GM19324 (cell line): ENCODE data around the gene TUBAL3.
A peak's percentile ranks its signal among the peaks of the same experiment; 100 is the strongest.

Source experiments
- ATAC-seq: cut with Tn5 transposase; IDR thresholded peaks from one replicate; pipeline ENCODE4 v1.9.1; 2021; ENCODE audit warnings: mild to moderate bottlenecking, moderate library complexity; ENCODE audit not compliant: unreplicated experiment, low FRiP score

Gene TUBAL3

DNA sequence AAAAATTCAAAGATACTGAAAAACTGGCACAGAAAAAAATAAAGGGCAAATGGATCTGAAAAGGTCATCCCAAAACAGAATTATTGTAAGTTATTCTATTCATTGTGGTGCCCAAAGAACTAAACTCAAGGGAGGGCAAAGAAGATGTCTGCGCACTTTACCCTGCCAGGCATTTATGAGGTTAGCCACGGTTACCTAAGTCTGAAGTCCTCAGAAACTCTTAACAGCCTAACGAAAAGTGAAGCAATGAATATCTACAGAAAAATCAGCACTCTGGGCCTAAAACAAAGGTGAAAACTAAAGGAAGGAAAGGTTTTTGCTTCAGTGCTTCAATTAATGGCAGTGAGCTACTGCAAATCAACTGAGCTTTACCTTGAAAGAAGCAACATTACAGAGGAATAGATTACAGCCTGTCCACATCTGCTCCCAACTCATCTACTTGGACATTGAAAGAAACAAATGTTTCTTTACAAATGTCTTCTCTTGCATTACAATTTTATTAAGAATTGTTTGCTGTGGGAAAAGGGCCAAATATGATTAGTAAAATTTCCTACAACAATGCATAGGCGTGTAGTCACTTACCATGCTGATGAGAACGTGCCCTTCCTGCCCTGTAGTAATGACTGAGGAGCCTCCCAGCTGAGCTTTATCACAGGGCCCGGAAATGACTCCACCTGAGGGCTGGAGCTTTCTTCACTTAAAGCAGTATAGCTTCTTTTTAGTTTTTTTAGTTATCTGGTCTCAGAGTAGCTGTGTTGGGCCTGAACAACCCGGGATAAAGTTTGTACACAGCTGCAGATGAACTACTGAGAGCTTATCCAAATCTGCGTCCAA, at the start of gene TUBAL3:
TSS of gene TUBAL3 (minus strand) at position 621 of the 834 bp plus-strand sequence. CDS start at position 585, 36 bp downstream.
- no peak for ATAC-seq

DNA sequence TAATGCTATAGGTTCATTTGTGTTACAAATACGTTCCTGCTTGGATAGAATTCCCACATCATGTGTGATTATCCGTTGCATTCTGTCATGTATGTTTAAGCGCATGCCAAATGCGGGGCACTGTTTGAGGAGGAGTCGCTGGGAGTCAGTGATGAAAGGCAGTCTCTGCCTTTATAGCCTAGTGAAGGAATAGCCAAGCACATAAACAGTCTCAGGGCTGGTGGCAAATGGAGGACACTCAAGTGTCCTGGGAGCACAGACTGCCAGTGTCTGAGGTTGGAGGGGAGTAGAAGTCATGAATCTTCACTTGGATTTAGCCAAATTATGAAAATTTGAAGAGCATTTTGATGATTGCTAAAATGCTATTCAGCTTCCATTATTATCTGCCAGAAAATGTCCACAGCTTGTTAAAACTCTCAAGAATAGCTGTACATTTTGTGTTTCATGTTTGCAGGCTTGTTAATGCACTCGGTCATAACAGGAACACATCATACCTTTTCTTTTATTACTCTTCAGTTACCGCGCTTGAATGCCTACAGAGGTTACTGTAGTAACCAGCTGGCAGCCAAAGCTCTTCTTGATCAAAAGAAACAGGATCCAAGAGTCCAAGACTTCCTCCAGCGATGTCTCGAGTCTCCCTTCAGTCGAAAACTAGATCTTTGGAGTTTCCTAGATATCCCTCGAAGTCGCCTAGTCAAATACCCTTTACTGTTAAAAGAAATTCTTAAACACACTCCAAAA, 49.3 kb upstream of the TUBAL3 start:
- ATAC-seq = no peak

- no peak for ATAC-seq
These were observed 46.2 kb upstream of the TUBAL3 start for GRCh38 chr10:5450605-5451384.

GRCh38 chr10:5449823-5450222, 45.2 kb upstream of the TUBAL3 start:
- no peak for ATAC-seq

- no peak for ATAC-seq
These were observed 44.6 kb upstream of the TUBAL3 start for GRCh38 chr10:5449227-5449626.

DNA sequence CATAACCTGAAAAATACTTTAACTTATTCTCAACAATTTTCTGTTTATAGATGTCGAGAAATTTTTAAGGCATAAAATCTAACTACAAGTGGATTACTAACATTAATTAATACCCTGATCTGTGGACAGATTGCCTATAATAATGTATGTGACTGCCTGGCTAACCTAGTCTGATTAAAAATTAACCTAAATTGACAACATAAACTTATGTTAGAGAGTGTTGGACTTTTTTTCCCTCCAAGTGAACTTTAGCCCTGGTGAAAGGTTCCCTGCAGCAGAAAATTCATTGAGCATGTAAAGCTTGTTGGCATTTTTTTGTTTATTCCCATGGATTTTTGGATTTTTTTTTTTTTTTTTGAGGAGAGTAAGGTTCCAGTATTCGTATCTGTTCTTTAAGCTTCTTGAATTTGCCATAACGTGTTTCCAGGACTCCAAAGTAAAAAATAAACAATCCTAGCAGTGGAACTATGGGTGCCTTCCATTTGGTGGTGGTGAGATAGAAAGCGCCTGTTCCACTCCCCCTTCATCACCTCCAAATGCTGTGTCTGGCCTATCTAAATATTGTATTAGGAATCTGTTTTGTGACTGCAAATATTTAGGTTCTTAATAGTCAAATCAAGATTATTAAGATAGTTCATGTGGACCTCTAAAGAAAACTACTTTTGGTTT, 43.8 kb upstream of the TUBAL3 start:
- no peak for ATAC-seq

- peak; percentile 69 for ATAC-seq
These were observed 43.0 kb upstream of the TUBAL3 start for GRCh38 chr10:5447611-5448071.

- ATAC-seq = no peak
These were observed 42.4 kb upstream of the TUBAL3 start for GRCh38 chr10:5447056-5447455.

- no peak for ATAC-seq
These were observed 41.8 kb upstream of the TUBAL3 start for GRCh38 chr10:5446390-5446926.

DNA sequence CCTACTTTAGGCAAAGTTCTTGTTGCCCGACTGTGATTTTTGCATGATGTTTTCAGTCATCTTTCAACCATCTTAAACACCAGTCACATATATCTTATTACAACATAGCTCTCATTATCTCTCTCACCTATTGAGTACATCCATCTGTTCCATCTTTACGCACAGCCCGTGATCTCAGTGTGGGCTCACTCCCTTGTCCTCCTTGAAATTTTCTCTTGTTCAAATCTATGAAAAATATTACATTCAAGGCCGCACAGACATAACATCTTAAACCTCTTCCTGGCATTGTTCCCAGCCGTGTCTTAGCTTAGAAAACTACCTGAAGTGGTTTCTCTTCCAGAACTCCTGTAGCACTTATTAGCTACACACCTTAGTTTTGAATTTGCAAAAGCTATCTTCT, 40.4 kb upstream of the TUBAL3 start:
- no peak for ATAC-seq

DNA sequence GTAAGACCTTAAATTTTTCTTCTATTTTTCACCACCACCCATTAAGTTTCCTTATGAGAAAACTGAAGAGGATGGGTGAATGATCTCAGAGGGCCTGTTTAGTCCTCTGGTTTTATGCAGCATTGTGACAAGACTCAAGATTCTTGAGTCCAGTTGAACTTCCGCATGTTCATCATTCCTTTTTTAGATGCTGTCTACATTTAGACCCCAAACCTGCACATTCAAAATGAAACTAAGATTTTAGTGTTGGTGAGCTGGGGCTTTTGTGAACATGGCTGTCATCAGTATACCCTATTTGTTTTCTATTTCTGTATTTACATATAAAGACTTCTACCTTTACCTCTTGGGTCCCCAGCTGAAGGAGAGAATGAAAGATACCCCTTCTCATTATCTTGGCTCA, 38.8 kb upstream of the TUBAL3 start:
- ATAC-seq = peak; percentile 54

DNA sequence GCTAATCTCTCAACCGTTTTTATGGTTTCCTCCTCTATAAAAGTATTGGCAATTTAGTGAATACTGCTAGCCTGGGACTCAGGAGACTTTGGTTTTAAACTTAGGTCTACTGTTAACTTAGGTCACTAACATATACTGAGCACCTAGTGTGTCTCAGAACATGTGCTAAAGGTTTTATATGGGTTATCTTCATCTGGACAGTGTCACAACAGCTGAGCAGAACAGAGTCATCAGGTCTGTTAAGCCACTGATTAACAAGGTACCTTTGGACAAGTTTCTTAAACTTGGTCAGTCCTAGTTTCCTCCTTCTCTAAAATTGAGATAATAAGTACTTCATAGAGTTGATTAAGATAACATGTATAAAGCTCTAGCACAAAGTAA, 38.4 kb upstream of the TUBAL3 start:
- peak; percentile 27 for ATAC-seq

GRCh38 chr10:5442065-5442989, 37.7 kb upstream of the TUBAL3 start:
- ATAC-seq = no peak

DNA sequence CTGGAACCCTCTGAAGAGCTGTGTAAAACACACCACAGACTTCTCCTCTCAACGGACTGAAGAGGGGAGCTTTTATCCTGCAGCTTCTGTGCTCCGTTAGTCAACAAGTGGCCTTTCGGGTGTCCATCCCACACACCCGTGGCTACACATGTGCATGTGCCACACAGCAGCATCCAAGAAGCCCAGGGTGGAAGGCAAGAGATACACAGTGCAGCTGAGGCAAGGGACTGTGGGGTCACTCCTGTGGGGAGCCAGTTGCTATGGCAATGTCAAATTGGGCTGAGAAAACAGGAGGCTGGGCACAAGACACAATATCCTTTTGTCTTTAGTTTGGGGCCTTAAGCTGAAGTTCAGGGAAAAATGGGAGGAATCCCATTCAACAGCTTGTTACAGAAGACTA, 36.5 kb upstream of the TUBAL3 start:
- no peak for ATAC-seq

- ATAC-seq = no peak
These were observed 35.6 kb upstream of the TUBAL3 start for GRCh38 chr10:5440206-5440605.

DNA sequence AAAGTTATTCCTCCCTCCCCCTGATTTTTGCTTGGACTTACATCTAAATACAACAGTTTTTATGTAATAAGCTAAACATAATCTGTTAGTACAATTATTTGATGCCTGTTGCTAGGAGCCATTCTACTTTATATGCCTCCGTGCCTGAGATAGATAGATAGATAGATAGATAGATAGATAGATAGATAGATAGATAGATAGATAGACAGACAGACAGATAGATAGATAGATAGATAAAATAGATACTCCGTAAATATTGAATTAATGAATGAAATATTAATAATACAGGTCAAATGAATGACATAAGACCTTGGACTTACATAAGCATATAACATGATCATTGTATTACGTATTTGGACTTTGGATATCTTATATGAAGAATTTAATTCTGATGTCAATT, 30.7 kb upstream of the TUBAL3 start:
- ATAC-seq = no peak

DNA sequence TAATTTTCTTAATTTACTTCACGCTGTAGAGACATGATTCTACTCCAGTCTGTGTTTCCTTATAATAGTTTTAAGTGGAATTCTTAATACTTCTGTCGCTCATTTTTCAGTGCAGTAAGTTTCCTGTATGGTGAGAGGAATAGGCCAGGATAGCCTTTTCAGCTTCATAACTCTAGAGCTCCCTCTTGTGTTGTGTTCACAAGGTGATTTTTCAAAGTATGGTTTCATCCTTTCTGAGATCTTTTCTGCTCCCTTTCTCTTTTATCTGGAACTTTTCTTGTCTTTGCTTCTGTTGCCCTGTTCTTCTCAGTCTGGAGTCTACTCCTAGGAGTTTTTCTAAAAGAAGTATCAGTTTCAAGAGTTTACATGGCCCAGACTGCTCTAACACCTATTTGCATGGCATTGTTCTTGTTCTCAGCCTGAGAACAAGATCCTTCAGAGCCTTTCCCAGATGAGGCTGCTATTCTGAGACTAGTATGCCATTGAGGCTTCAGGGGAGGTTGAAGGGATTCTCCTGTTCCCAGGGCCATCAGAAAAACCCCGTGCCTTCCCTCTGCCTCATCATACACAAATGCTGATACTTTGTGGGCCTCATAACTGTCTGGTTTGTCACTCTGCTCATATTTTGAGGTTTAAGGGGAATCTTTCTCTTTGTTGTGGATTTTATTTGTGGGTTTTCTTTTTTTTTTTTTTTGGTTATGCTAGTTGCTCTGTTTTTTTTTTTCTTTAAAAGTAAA, 29.6 kb upstream of the TUBAL3 start:
- ATAC-seq = no peak

DNA sequence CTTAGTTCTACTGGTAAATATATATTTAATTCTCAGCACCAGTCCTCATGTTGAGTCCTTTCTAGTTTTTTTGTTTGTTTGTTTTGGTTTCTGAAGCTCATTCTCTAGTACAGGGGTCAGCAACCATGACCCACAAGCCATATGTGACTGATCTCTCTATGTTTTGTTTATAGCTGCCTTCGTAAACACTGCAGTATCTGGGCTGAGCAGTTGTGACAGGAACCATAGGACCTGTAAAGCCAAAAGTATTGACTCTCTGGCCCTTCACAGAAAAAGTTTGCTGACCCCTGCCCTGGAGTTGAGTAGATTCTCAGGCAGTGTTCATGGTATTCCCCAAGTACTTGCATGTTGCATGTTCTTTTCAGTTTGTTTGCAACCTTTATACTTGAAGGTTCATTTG, 28.6 kb upstream of the TUBAL3 start:
- ATAC-seq = no peak
